ENCODE measurements around the gene RHAG. TPM values are rescaled to one million over a fixed set of nuclear protein-coding genes. Genes with fewer than 3 reads are reported as not detected.

RHAG gene
- polyA plus RNA-seq, 2 donors, result 0.05 to 0.06 TPM

- Histone ChIP-seq H3K27me3 (ENCODE audit: control insufficient read depth in 1 of 2, insufficient read depth in 2 of 2, low read length in 2 of 2) (no peaks in the 10 kb centered on the region), H3K27ac (ENCODE audit: low read depth in 2 of 2, low read length in 1 of 2) (no peak overlapping the region), H3K9me3 (ENCODE audit: control insufficient read depth in 2 of 2, insufficient read depth in 1 of 2, low read depth in 1 of 2, low read length in 1 of 2) (no peaks in the 10 kb centered on the region), H3K36me3 (ENCODE audit: control insufficient read depth in 2 of 2, insufficient read depth in 2 of 2, low read length in 1 of 2) (no peaks in the 10 kb centered on the region), H3K4me3 (ENCODE audit: low read depth in 1 of 2, low read length in 2 of 2) (no peak overlapping the region), H3K4me1 (ENCODE audit: control insufficient read depth in 2 of 2, insufficient read depth in 2 of 2, low read length in 1 of 2) (no peaks in the 10 kb centered on the region)
Observed at GRCh38 chr6:49579649-49580048, 57.0 kb downstream of the RHAG start.

DNA sequence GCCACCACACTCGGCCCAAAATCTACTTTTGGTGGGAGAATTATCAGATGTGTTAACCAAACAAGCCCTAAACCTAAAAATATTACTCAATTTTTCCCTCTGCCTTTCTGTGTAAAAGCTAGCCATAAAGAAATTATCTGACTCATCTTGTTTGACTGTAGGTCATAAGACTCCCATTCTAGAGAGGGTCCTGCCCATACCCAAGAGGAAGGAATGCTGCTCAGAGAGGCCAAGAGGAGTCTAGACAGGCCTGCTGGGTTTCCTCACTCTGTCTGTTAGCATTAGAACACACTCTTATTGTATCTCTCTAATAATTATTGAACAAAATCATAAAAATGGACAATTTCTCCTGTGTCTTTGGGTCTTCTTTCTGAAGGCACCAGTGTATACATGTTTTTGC is 60.0 kb downstream of the RHAG start:
- H3K27me3 ChIP-seq (ENCODE audit: control insufficient read depth in 1 of 2, insufficient read depth in 2 of 2, low read length in 2 of 2), result no peaks in the 10 kb centered on the region
- H3K27ac ChIP-seq (ENCODE audit: low read depth in 2 of 2, low read length in 1 of 2), result no peak overlapping the region
- H3K9me3 ChIP-seq (ENCODE audit: control insufficient read depth in 2 of 2, insufficient read depth in 1 of 2, low read depth in 1 of 2, low read length in 1 of 2), result no peaks in the 10 kb centered on the region
- 60 to 100% methylated on average over 1 of the region's 1 CpG for WGBS, 2 donors
- no peak overlapping the region for H3K4me3 ChIP-seq (ENCODE audit: low read depth in 1 of 2, low read length in 2 of 2)
- no peaks in the 10 kb centered on the region for H3K4me1 ChIP-seq (ENCODE audit: control insufficient read depth in 2 of 2, insufficient read depth in 2 of 2, low read length in 1 of 2)
- H3K36me3 ChIP-seq (ENCODE audit: control insufficient read depth in 2 of 2, insufficient read depth in 2 of 2, low read length in 1 of 2), result no peaks in the 10 kb centered on the region

GRCh38 chr6:49570474-49571079 is 66.1 kb downstream of the RHAG start:
- H3K27ac ChIP-seq (ENCODE audit: low read depth in 2 of 2, low read length in 1 of 2), result no peak overlapping the region
- WGBS, 2 donors, result 47 to 54% methylated on average over 6 of the region's 6 CpGs

GRCh38 chr6:49565855-49566254 is 70.8 kb downstream of the RHAG start:
- Histone ChIP-seq H3K4me1 (ENCODE audit: control insufficient read depth in 2 of 2, insufficient read depth in 2 of 2, low read length in 1 of 2) (peaks cover 0 to 3% of the 10 kb centered on the region in 2 donors), H3K27ac (ENCODE audit: low read depth in 2 of 2, low read length in 1 of 2) (no peak overlapping the region), H3K4me3 (ENCODE audit: low read depth in 1 of 2, low read length in 2 of 2) (no peak overlapping the region), H3K9me3 (ENCODE audit: control insufficient read depth in 2 of 2, insufficient read depth in 1 of 2, low read depth in 1 of 2, low read length in 1 of 2) (no peaks in the 10 kb centered on the region), H3K27me3 (ENCODE audit: control insufficient read depth in 1 of 2, insufficient read depth in 2 of 2, low read length in 2 of 2) (no peaks in the 10 kb centered on the region), H3K36me3 (ENCODE audit: control insufficient read depth in 2 of 2, insufficient read depth in 2 of 2, low read length in 1 of 2) (no peaks in the 10 kb centered on the region)
- 65 to 66% methylated on average over 10 of the region's 10 CpGs for WGBS, 2 donors

More at GRCh38 chr6:49570474-49571079, 66.1 kb downstream of the RHAG start:
- Histone ChIP-seq H3K27me3 (ENCODE audit: control insufficient read depth in 1 of 2, insufficient read depth in 2 of 2, low read length in 2 of 2) (no peaks in the 10 kb centered on the region), H3K4me3 (ENCODE audit: low read depth in 1 of 2, low read length in 2 of 2) (no peak overlapping the region), H3K4me1 (ENCODE audit: control insufficient read depth in 2 of 2, insufficient read depth in 2 of 2, low read length in 1 of 2) (peaks cover 0 to 3% of the 10 kb centered on the region in 2 donors), H3K36me3 (ENCODE audit: control insufficient read depth in 2 of 2, insufficient read depth in 2 of 2, low read length in 1 of 2) (no peaks in the 10 kb centered on the region), H3K9me3 (ENCODE audit: control insufficient read depth in 2 of 2, insufficient read depth in 1 of 2, low read depth in 1 of 2, low read length in 1 of 2) (no peaks in the 10 kb centered on the region)

GRCh38 chr6:49565261-49565660 is 71.4 kb downstream of the RHAG start:
- no peak overlapping the region for H3K27ac ChIP-seq (ENCODE audit: low read depth in 2 of 2, low read length in 1 of 2)
- no peak overlapping the region for H3K4me3 ChIP-seq (ENCODE audit: low read depth in 1 of 2, low read length in 2 of 2)
- no peaks in the 10 kb centered on the region for H3K9me3 ChIP-seq (ENCODE audit: control insufficient read depth in 2 of 2, insufficient read depth in 1 of 2, low read depth in 1 of 2, low read length in 1 of 2)
- H3K36me3 ChIP-seq (ENCODE audit: control insufficient read depth in 2 of 2, insufficient read depth in 2 of 2, low read length in 1 of 2), result no peaks in the 10 kb centered on the region
- peaks cover 0 to 3% of the 10 kb centered on the region in 2 donors for H3K4me1 ChIP-seq (ENCODE audit: control insufficient read depth in 2 of 2, insufficient read depth in 2 of 2, low read length in 1 of 2)
- H3K27me3 ChIP-seq (ENCODE audit: control insufficient read depth in 1 of 2, insufficient read depth in 2 of 2, low read length in 2 of 2), result no peaks in the 10 kb centered on the region
- WGBS, 2 donors, result 39 to 57% methylated on average over 2 of the region's 2 CpGs

GRCh38 chr6:49564552-49564951 is 72.1 kb downstream of the RHAG start:
- Histone ChIP-seq H3K27ac (ENCODE audit: low read depth in 2 of 2, low read length in 1 of 2) (no peak overlapping the region), H3K4me1 (ENCODE audit: control insufficient read depth in 2 of 2, insufficient read depth in 2 of 2, low read length in 1 of 2) (peaks cover 0 to 3% of the 10 kb centered on the region in 2 donors), H3K9me3 (ENCODE audit: control insufficient read depth in 2 of 2, insufficient read depth in 1 of 2, low read depth in 1 of 2, low read length in 1 of 2) (no peaks in the 10 kb centered on the region), H3K36me3 (ENCODE audit: control insufficient read depth in 2 of 2, insufficient read depth in 2 of 2, low read length in 1 of 2) (no peaks in the 10 kb centered on the region), H3K27me3 (ENCODE audit: control insufficient read depth in 1 of 2, insufficient read depth in 2 of 2, low read length in 2 of 2) (no peaks in the 10 kb centered on the region), H3K4me3 (ENCODE audit: low read depth in 1 of 2, low read length in 2 of 2) (no peak overlapping the region)
- 78 to 83% methylated on average over 1 of the region's 1 CpG for WGBS, 2 donors

DNA sequence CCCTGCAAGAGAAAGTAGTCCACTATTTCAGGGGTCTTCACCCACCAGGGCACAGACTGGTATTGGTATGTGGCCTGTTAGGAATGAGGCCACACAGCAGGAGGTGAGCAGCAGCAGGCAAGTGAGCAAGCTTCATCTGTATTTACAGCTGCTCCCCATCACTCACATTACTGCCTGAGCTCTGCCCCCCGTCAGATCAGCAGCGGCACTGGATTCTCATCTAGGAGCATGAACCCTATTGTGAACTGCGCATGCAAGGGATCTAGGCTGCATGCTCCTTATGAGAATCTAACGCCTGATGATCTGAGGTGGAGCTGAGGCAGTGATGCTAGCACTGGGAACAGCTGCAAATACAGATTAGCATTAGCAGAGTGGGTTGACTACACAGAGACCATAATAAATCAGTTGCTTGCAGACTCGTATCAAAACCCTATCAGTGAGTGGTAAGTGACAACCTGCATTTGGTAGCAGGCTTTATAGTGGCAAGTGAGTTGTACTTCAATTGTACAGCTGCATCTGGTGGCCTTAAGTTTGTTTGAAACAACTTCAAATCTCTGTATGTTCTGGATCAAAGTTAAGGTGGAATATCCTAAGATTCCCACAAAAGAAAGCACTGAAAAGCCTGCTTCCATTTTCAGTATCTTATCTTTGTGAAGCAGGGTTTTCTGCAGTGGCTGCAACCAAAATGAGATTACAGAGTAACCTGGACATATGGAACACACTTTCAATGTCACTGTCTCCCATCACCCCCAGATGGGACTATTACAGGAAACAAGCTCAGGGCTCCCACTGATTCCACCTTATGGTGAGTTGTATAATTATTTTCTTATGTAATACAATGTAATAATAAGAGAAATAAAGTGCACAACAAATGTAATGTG is 73.4 kb downstream of the RHAG start:
- no peak overlapping the region for H3K4me3 ChIP-seq (ENCODE audit: low read depth in 1 of 2, low read length in 2 of 2)
- 73 to 75% methylated on average over 5 of the region's 5 CpGs for WGBS, 2 donors

DNA sequence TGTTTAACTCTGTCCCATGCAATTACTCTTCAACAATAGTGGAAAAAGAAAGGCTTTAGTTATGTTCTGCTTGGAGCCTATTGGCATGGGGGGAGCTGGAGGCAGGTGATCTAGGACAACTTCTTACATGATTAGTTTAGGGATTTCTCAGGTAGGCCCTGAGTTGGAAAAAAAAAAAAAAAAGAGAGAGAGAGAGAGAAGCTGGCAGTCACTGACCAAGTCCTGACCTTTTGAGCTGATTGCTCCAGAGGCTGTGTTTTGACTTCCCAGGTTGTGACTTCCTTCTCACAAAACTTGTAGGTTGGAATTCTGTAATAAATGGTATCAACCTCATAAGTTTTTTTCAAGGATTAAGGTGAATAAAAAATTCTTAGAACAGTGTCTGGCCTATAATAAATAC is 78.4 kb downstream of the RHAG start:
- Histone ChIP-seq H3K27me3 (ENCODE audit: control insufficient read depth in 1 of 2, insufficient read depth in 2 of 2, low read length in 2 of 2) (no peaks in the 10 kb centered on the region), H3K4me1 (ENCODE audit: control insufficient read depth in 2 of 2, insufficient read depth in 2 of 2, low read length in 1 of 2) (no peaks in the 10 kb centered on the region), H3K9me3 (ENCODE audit: control insufficient read depth in 2 of 2, insufficient read depth in 1 of 2, low read depth in 1 of 2, low read length in 1 of 2) (no peaks in the 10 kb centered on the region), H3K36me3 (ENCODE audit: control insufficient read depth in 2 of 2, insufficient read depth in 2 of 2, low read length in 1 of 2) (no peaks in the 10 kb centered on the region), H3K27ac (ENCODE audit: low read depth in 2 of 2, low read length in 1 of 2) (no peak overlapping the region), H3K4me3 (ENCODE audit: low read depth in 1 of 2, low read length in 2 of 2) (no peak overlapping the region)

More for the DNA sequence above, 73.4 kb downstream of the RHAG start:
- Histone ChIP-seq H3K4me1 (ENCODE audit: control insufficient read depth in 2 of 2, insufficient read depth in 2 of 2, low read length in 1 of 2) (peaks cover 0 to 3% of the 10 kb centered on the region in 2 donors), H3K9me3 (ENCODE audit: control insufficient read depth in 2 of 2, insufficient read depth in 1 of 2, low read depth in 1 of 2, low read length in 1 of 2) (no peaks in the 10 kb centered on the region), H3K27me3 (ENCODE audit: control insufficient read depth in 1 of 2, insufficient read depth in 2 of 2, low read length in 2 of 2) (no peaks in the 10 kb centered on the region), H3K27ac (ENCODE audit: low read depth in 2 of 2, low read length in 1 of 2) (no peak overlapping the region), H3K36me3 (ENCODE audit: control insufficient read depth in 2 of 2, insufficient read depth in 2 of 2, low read length in 1 of 2) (no peaks in the 10 kb centered on the region)

DNA sequence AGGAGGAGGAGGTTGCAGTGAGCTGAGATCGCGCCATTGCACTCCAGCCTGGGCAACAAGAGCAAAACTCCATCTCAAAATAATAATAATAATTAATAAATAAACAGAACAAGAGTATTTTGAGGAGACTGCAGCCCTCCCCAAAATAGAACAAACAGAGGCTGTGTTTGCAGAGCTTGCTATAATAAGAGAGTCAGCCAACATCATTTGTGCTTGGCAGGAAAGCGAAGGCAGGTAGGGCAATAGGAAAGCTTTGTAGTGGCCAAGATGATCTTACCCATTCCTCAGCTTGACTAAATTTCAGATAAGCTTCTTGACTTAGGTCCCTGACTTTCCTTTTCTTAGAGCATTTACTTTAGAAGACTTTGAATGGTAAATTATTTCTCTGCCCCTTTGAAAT is 79.5 kb downstream of the RHAG start:
- H3K27me3 ChIP-seq (ENCODE audit: control insufficient read depth in 1 of 2, insufficient read depth in 2 of 2, low read length in 2 of 2), result no peaks in the 10 kb centered on the region
- H3K4me3 ChIP-seq (ENCODE audit: low read depth in 1 of 2, low read length in 2 of 2), result no peak overlapping the region
- no peaks in the 10 kb centered on the region for H3K9me3 ChIP-seq (ENCODE audit: control insufficient read depth in 2 of 2, insufficient read depth in 1 of 2, low read depth in 1 of 2, low read length in 1 of 2)
- no peaks in the 10 kb centered on the region for H3K4me1 ChIP-seq (ENCODE audit: control insufficient read depth in 2 of 2, insufficient read depth in 2 of 2, low read length in 1 of 2)
- H3K36me3 ChIP-seq (ENCODE audit: control insufficient read depth in 2 of 2, insufficient read depth in 2 of 2, low read length in 1 of 2), result no peaks in the 10 kb centered on the region
- no peak overlapping the region for H3K27ac ChIP-seq (ENCODE audit: low read depth in 2 of 2, low read length in 1 of 2)
- 80 to 90% methylated on average over 3 of the region's 3 CpGs for WGBS, 2 donors

DNA sequence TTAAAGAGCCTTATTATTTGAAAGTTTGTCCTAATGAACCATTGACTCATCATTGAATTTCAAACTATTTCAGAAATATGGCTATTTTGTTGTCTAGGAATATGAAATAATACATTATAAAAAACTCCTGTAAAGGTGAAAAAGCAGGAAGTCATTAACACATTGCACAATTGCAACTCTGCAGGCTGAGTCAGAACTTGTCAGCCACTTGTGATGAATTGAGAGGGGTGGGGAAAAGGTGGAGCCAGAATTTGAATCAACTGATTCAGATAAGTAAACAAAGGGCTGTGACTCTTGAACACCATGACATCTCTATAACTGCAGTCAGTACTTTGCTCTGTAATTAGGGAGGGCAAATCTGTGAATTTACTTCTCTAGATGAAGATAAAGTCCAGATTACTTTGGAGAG is 80.2 kb downstream of the RHAG start:
- no peaks in the 10 kb centered on the region for H3K27me3 ChIP-seq (ENCODE audit: control insufficient read depth in 1 of 2, insufficient read depth in 2 of 2, low read length in 2 of 2)
- H3K4me3 ChIP-seq (ENCODE audit: low read depth in 1 of 2, low read length in 2 of 2), result no peak overlapping the region
- no peaks in the 10 kb centered on the region for H3K4me1 ChIP-seq (ENCODE audit: control insufficient read depth in 2 of 2, insufficient read depth in 2 of 2, low read length in 1 of 2)
- no peaks in the 10 kb centered on the region for H3K9me3 ChIP-seq (ENCODE audit: control insufficient read depth in 2 of 2, insufficient read depth in 1 of 2, low read depth in 1 of 2, low read length in 1 of 2)
- H3K27ac ChIP-seq (ENCODE audit: low read depth in 2 of 2, low read length in 1 of 2), result peak overlapping the region in 1 of 2 donors; percentile 70
- no peaks in the 10 kb centered on the region for H3K36me3 ChIP-seq (ENCODE audit: control insufficient read depth in 2 of 2, insufficient read depth in 2 of 2, low read length in 1 of 2)
